Peyer's patch (tissue), 4 donors: ENCODE data around the gene IFRD1.
A peak's percentile ranks its signal among the peaks of the same experiment; 100 is the strongest.

Experiments used
- CTCF ChIP-seq, 6 experiments: fragments of 450-650 bp in 4 of 6; fragments of 200-600 bp in 2 of 6; sonication (generic) in 1 of 6; IDR thresholded peaks; one replicate each; pipeline ENCODE4 v1.5.1; 2017 to 2019; ENCODE audit warnings: antibody characterized with exemption in 6 of 6, mild to moderate bottlenecking in 3 of 6, moderate library complexity in 1 of 6
- POLR2A ChIP-seq, 2 donors: fragments of 450-650 bp; IDR thresholded peaks; one replicate each; pipeline ENCODE4 v1.5.1; 2017; ENCODE audit warnings: antibody characterized with exemption in 2 of 2, mild to moderate bottlenecking in 2 of 2, moderate library complexity in 2 of 2

- TF ChIP-seq CTCF (IDR thresholded peaks at IDR 0.05) (no peak), POLR2A (IDR thresholded peaks at IDR 0.05) (peak; percentile 39 to 59)
These were observed 907 bp upstream of the IFRD1 start for GRCh38 chr7:112449353-112449752.
